ENCODE results near the gene RNLS. TPM values are rescaled to one million over a fixed set of nuclear protein-coding genes. Genes with fewer than 3 reads are reported as not detected.

The RNLS gene
- total RNA-seq, 4 donors from 2014 or later: 10.6 to 38.7 (median 28.2) TPM

DNA sequence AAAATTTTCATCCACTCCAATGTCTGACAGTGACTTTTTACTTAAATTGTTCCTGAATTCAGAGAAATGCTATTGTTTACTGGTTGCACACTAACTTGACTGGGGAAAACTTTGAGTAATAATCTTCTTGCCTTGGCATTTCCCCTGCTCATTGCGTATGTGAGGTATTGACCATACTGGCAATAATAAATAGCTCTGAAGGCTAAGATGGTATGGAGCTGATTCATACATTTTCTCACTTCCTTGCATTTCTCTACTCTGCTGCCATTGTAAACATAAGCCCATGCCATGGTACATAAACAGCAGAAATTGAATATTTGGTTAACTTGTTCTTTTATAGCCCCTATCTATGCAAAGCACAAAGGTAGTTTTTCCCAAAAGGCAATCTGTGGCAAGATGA is 290.0 kb downstream of the RNLS start:
- H3K27ac ChIP-seq: no peak overlapping the region
- no peaks in the 10 kb centered on the region for H3K36me3 ChIP-seq
- H3K27me3 ChIP-seq: no peaks in the 10 kb centered on the region
- intact Hi-C loops (cut with DNase I): no loop called here
- TF ChIP-seq, protein P1, sequence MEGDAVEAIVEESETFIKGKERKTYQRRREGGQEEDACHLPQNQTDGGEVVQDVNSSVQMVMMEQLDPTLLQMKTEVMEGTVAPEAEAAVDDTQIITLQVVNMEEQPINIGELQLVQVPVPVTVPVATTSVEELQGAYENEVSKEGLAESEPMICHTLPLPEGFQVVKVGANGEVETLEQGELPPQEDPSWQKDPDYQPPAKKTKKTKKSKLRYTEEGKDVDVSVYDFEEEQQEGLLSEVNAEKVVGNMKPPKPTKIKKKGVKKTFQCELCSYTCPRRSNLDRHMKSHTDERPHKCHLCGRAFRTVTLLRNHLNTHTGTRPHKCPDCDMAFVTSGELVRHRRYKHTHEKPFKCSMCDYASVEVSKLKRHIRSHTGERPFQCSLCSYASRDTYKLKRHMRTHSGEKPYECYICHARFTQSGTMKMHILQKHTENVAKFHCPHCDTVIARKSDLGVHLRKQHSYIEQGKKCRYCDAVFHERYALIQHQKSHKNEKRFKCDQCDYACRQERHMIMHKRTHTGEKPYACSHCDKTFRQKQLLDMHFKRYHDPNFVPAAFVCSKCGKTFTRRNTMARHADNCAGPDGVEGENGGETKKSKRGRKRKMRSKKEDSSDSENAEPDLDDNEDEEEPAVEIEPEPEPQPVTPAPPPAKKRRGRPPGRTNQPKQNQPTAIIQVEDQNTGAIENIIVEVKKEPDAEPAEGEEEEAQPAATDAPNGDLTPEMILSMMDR (IDR thresholded peaks at IDR 0.05): no peak
- no peak for TF ChIP-seq POLR2A (IDR thresholded peaks at IDR 0.05)
- H3K9me3 ChIP-seq: no peaks in the 10 kb centered on the region
- no peaks in the 10 kb centered on the region for H3K4me1 ChIP-seq
- 93 to 97% methylated on average over 1 of the region's 1 CpG for WGBS, 2 donors
- no peak for DNase-seq
- no peak overlapping the region for H3K4me3 ChIP-seq (replicated peaks in 1 of 3)

DNA sequence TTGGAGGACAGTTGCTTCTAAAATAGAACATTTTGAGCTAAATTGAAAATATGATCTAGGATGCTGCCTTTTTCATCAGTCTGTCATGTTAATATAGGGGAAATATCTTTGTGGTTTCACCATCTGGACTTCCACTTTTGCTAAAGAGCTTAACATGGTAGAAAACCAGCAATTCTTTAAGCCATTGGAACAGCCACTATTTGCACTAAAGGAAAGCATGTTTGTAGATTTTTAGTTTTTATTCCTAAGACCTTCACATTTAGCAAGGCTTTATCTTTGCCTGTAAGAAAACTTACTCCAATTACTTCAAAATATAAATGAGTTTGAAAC is 291.0 kb downstream of the RNLS start:
- no peaks in the 10 kb centered on the region for H3K27me3 ChIP-seq
- H3K36me3 ChIP-seq: no peaks in the 10 kb centered on the region
- DNase-seq: no peak
- TF ChIP-seq POLR2A (IDR thresholded peaks at IDR 0.05): no peak
- TF ChIP-seq, protein P1 (IDR thresholded peaks at IDR 0.05): no peak
- intact Hi-C loops (cut with DNase I): no loop called here
- H3K4me1 ChIP-seq: no peaks in the 10 kb centered on the region
- no peak overlapping the region for H3K4me3 ChIP-seq (replicated peaks in 1 of 3)
- no peaks in the 10 kb centered on the region for H3K9me3 ChIP-seq
- H3K27ac ChIP-seq: no peak overlapping the region

DNA sequence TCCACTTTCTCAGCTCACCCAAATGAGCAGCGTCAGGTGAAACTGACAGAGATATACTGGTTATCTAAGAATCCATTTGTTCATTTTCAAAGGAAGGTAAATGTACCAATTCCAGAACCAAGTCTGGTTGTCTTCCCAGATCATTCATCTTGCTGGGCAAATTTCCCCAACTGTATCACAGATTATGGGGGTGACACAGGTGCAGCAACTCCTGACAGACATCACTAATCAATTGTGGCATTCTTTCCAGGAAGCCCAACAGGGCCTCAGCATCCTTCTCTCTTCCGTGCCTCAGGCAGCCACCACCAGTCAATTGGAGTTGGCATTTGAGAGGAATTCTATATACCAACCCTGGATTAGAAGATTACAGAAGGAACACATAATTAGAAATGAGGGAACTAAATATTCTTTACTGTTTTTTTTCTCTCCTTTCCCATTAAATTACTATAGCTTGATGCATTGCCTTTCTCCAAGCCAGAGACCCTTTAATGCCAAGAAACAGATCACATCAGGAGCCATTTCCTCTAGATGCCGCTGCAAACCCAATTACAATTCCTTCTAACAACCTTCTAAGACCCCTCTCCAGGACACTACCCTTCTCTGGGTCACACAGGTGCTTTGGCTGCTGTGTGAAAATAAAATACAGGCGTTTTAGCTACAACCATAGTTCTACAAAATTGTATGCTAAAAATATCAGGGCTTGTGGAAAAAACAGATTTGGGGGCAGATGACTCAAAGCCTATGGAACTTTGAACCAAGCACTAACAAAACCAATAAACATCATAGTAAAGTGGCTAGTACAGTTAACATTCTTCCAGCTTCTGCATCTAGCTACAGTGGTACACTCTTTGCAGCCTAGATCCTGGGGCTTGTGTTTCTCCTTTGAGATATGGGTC is 291.6 kb downstream of the RNLS start:
- Histone ChIP-seq H3K36me3 (no peaks in the 10 kb centered on the region), H3K4me1 (no peaks in the 10 kb centered on the region), H3K27ac (no peak overlapping the region), H3K9me3 (no peaks in the 10 kb centered on the region), H3K27me3 (no peaks in the 10 kb centered on the region), H3K4me3 (replicated peaks in 1 of 3) (no peak overlapping the region)
- TF ChIP-seq POLR2A (IDR thresholded peaks at IDR 0.05): no peak
- TF ChIP-seq, protein P1 (IDR thresholded peaks at IDR 0.05): no peak
- no peak for DNase-seq
- intact Hi-C loops (cut with DNase I): no loop called here
- 91 to 92% methylated on average over 4 of the region's 4 CpGs for WGBS, 2 donors

DNA sequence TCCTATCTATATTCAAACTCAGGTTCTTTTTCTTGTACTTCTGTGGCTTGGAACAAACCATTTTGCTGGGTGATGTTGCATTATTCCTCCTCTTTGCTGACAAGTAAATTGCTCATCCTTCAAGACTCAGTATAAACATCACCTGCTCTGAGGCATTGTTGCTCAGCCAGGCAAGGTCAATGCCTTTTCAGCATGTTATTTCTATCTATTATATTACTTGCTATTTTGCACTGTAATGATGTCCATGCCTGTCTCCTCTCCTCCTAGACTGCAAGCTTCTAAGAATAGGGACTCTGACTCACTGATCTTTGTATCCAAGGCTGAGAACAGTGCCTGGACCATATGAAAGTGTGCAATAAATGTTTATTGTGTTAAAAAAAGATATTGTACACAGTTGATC is 293.8 kb downstream of the RNLS start:
- H3K4me3 ChIP-seq (replicated peaks in 1 of 3): no peak overlapping the region
- H3K27me3 ChIP-seq: no peaks in the 10 kb centered on the region
- no peaks in the 10 kb centered on the region for H3K9me3 ChIP-seq
- peaks cover 11% of the 10 kb centered on the region in 2 donors for H3K4me1 ChIP-seq
- intact Hi-C loops (cut with DNase I): no loop called here
- DNase-seq: no peak
- TF ChIP-seq, protein P1 (IDR thresholded peaks at IDR 0.05): no peak
- no peak for TF ChIP-seq POLR2A (IDR thresholded peaks at IDR 0.05)
- H3K36me3 ChIP-seq: no peaks in the 10 kb centered on the region
- no peak overlapping the region for H3K27ac ChIP-seq

DNA sequence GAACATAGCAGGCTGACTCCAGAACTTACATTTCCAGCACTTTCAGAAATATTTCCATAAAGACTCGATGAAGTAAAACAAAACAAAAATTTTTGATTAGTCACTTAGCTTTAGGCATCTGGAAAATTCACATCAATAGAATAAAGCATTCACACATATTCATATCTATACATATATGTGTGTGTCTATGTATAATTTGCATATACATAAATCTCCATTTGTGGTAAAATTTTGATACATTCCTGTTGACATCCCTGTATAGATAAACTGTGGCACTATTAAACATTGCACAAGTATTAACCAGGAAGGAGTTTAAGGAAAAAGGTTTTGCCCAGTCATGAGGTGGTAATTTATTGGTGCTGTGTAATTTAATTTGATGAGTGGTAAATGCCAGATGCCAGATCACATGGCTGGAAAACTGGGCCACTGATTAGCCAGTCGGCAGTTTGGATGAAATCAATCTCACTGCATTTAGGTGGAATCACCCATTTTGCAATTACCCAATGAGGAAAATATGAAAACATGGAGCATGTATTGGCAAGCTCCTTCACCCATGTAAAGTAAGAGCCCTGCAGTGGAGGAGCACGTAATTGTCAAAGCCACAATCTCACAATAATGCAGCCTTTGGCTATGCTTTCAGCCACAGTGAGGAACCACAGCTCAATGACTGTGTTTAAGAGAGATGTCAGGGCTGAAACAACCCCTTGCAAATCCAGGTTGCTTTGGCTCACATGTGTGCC is 294.6 kb downstream of the RNLS start:
- no peak for TF ChIP-seq POLR2A (IDR thresholded peaks at IDR 0.05)
- TF ChIP-seq, protein P1 (IDR thresholded peaks at IDR 0.05): no peak
- H3K9me3 ChIP-seq: no peaks in the 10 kb centered on the region
- DNase-seq: no peak
- H3K27me3 ChIP-seq: no peaks in the 10 kb centered on the region
- H3K4me3 ChIP-seq (replicated peaks in 1 of 3): no peak overlapping the region
- no peaks in the 10 kb centered on the region for H3K36me3 ChIP-seq
- H3K4me1 ChIP-seq: peaks cover 13 to 17% of the 10 kb centered on the region in 2 donors
- H3K27ac ChIP-seq: no peak overlapping the region
- WGBS, 2 donors: 90 to 92% methylated on average over 3 of the region's 3 CpGs
- intact Hi-C loops (cut with DNase I): no loop called here

Data from thyroid gland (tissue), 4 donors.